ENCODE measurements around the gene TM4SF5. TPM values are rescaled to one million over a fixed set of nuclear protein-coding genes. Genes with fewer than 3 reads are reported as not detected.
A peak's percentile ranks its signal among the peaks of the same experiment; 100 is the strongest.

TM4SF5 gene
- total RNA-seq, 1 donor from 2014 or later, result not detected

GRCh38 chr17:4740025-4740351 is 31.7 kb upstream of the TM4SF5 start:
- Histone ChIP-seq H3K4me3 (ENCODE audit: low read depth, low read length) (peak overlapping the region; percentile 76), H3K27me3 (ENCODE audit: control insufficient read depth, insufficient read depth, low read length) (peaks cover 6% of the 10 kb centered on the region), H3K36me3 (ENCODE audit: control insufficient read depth, insufficient read depth, low read length) (no peaks in the 10 kb centered on the region)
- DNase-seq (ENCODE audit: low read depth), result no peak
- no peak for FAIRE-seq
- no peak for TF ChIP-seq CTCF (IDR thresholded peaks at IDR 0.05; ENCODE audit: insufficient read depth, low read length, severe bottlenecking)

- H3K27me3 ChIP-seq (ENCODE audit: control insufficient read depth, insufficient read depth, low read length), result peaks cover 9% of the 10 kb centered on the region
- H3K36me3 ChIP-seq (ENCODE audit: control insufficient read depth, insufficient read depth, low read length), result no peaks in the 10 kb centered on the region
- no peak overlapping the region for H3K4me3 ChIP-seq (ENCODE audit: low read depth, low read length)
- TF ChIP-seq CTCF (IDR thresholded peaks at IDR 0.05; ENCODE audit: insufficient read depth, low read length, severe bottlenecking), result no peak
- DNase-seq (ENCODE audit: low read depth), result no peak
- no peak for FAIRE-seq
Measured at GRCh38 chr17:4740584-4740983, 31.1 kb upstream of the TM4SF5 start.

- FAIRE-seq, result no peak
- no peak for DNase-seq (ENCODE audit: low read depth)
- H3K36me3 ChIP-seq (ENCODE audit: control insufficient read depth, insufficient read depth, low read length), result no peaks in the 10 kb centered on the region
- H3K27me3 ChIP-seq (ENCODE audit: control insufficient read depth, insufficient read depth, low read length), result peaks cover 10% of the 10 kb centered on the region
- no peak overlapping the region for H3K4me3 ChIP-seq (ENCODE audit: low read depth, low read length)
- TF ChIP-seq CTCF (IDR thresholded peaks at IDR 0.05; ENCODE audit: insufficient read depth, low read length, severe bottlenecking), result no peak
Measured at GRCh38 chr17:4741544-4741943, 30.1 kb upstream of the TM4SF5 start.

- H3K27me3 ChIP-seq (ENCODE audit: control insufficient read depth, insufficient read depth, low read length), result peaks cover 10% of the 10 kb centered on the region
- H3K4me3 ChIP-seq (ENCODE audit: low read depth, low read length), result no peak overlapping the region
- TF ChIP-seq CTCF (IDR thresholded peaks at IDR 0.05; ENCODE audit: insufficient read depth, low read length, severe bottlenecking), result no peak
- DNase-seq (ENCODE audit: low read depth) (no peak), FAIRE-seq (no peak)
- H3K36me3 ChIP-seq (ENCODE audit: control insufficient read depth, insufficient read depth, low read length), result no peaks in the 10 kb centered on the region
Measured at GRCh38 chr17:4742133-4742532, 29.6 kb upstream of the TM4SF5 start.

- DNase-seq (ENCODE audit: low read depth) (no peak), FAIRE-seq (no peak)
- no peak overlapping the region for H3K4me3 ChIP-seq (ENCODE audit: low read depth, low read length)
- no peak for TF ChIP-seq CTCF (IDR thresholded peaks at IDR 0.05; ENCODE audit: insufficient read depth, low read length, severe bottlenecking)
- H3K36me3 ChIP-seq (ENCODE audit: control insufficient read depth, insufficient read depth, low read length), result no peaks in the 10 kb centered on the region
- peaks cover 10% of the 10 kb centered on the region for H3K27me3 ChIP-seq (ENCODE audit: control insufficient read depth, insufficient read depth, low read length)
Measured at GRCh38 chr17:4742629-4743028, 29.1 kb upstream of the TM4SF5 start.

GRCh38 chr17:4743216-4743615 is 28.5 kb upstream of the TM4SF5 start:
- no peak for TF ChIP-seq CTCF (IDR thresholded peaks at IDR 0.05; ENCODE audit: insufficient read depth, low read length, severe bottlenecking)
- DNase-seq (ENCODE audit: low read depth) (no peak), FAIRE-seq (no peak)
- Histone ChIP-seq H3K36me3 (ENCODE audit: control insufficient read depth, insufficient read depth, low read length) (no peaks in the 10 kb centered on the region), H3K27me3 (ENCODE audit: control insufficient read depth, insufficient read depth, low read length) (peaks cover 10% of the 10 kb centered on the region), H3K4me3 (ENCODE audit: low read depth, low read length) (no peak overlapping the region)
